HepG2 (cell line): ENCODE measurements around the gene EXOC6B. TPM values are rescaled to one million over a fixed set of nuclear protein-coding genes. Genes with fewer than 3 reads are reported as not detected.

Experiments used
- ATAC-seq: fragments of 200-7000 bp; cut with Tn5 transposase; 3 replicates; pipeline ENCODE4 v1.9.1; 2020; ENCODE audit warnings: mild to moderate bottlenecking, moderate library complexity
- BruUV-seq: library from RNA; stranded (reverse); fragments of 400-500 nt; replicated peaks from 2 replicates; lab custom pipeline; 2021; lab: Mats Ljungman, UMichigan
- CTCF ChIA-PET: fragments of 300-600 bp; formaldehyde crosslinking; extraction: SDS; loops from one replicate; lab custom pipeline; 2021; ENCODE audit warnings: low total read pairs, inconsistent platforms, low intra/inter-chr PET ratio; lab: Yijun Ruan, JAX
- POLR2A ChIA-PET: fragments of 350-600 bp; sonication (Branson Sonifier 250); formaldehyde crosslinking; loops from one replicate; lab custom pipeline; 2020; ENCODE audit warnings: antibody characterized with exemption, inconsistent platforms; lab: Yijun Ruan, JAX
- DNase-seq: peaks from one replicate; pipeline ENCODE4 v3.0.0-alpha.2; 2015; ENCODE audit warnings: low spot score
- FAIRE-seq: peaks from 3 replicates; lab custom pipeline; 2011; peaks lifted over from hg19 to GRCh38; lab: Jason Lieb, UNC
- H2AFZ ChIP-seq: one replicate; pipeline ENCODE4 v1.6.1; 2011; ENCODE audit warnings: low read length, inconsistent platforms
- H3K27ac ChIP-seq: fragments of 300-600 bp; 3 replicates; pipeline ENCODE4 v1.8.0; 2011; ENCODE audit warnings: mixed run types, mild to moderate bottlenecking, mixed read lengths, low read length, inconsistent platforms; ENCODE audit not compliant: insufficient read depth; ENCODE audit errors: extremely low read length
- H3K27me3 ChIP-seq, 2 experiments: fragments of 200-600 bp in 1 of 2; 2 replicates in 1 of 2; 3 replicates in 1 of 2; pipeline versions ENCODE4 v1.6.0 to v1.8.0; 2011; ENCODE audit warnings: low read length in 2 of 2, mild to moderate bottlenecking in 2 of 2, moderate library complexity in 2 of 2, inconsistent platforms in 1 of 2; ENCODE audit not compliant: insufficient read depth in 2 of 2, control insufficient read depth in 1 of 2
- H3K36me3 ChIP-seq, 2 experiments: fragments of 200-600 bp in 1 of 2; replicated peaks in 1 of 2; 2 replicates in 1 of 2; 3 replicates in 1 of 2; pipeline versions ENCODE4 v1.5.1 to v1.8.0; 2011; ENCODE audit warnings: low read length in 2 of 2, inconsistent platforms in 1 of 2; ENCODE audit not compliant: insufficient read depth in 2 of 2, control insufficient read depth in 1 of 2
- H3K4me1 ChIP-seq: 2 replicates; pipeline ENCODE4 v1.5.1; 2012; ENCODE audit warnings: low read length, inconsistent platforms; ENCODE audit not compliant: insufficient read depth
- H3K4me2 ChIP-seq: 2 replicates; pipeline ENCODE4 v1.6.0; 2011; ENCODE audit warnings: low read depth, low read length, inconsistent platforms
- H3K4me3 ChIP-seq, 3 experiments: fragments of 200-600 bp in 1 of 3; sonication (generic), shearing (Covaris generic) in 1 of 3; replicated peaks in 1 of 3; 2 replicates each; pipeline ENCODE4 v1.5.1; 2011 to 2016; ENCODE audit warnings: low read length in 3 of 3, inconsistent platforms in 2 of 3, low read depth in 2 of 3, mild to moderate bottlenecking in 2 of 3, control low read depth in 1 of 3, mixed read lengths in 1 of 3; ENCODE audit not compliant: insufficient read depth in 1 of 3
- H3K79me2 ChIP-seq: one replicate; pipeline ENCODE4 v1.6.1; 2011; ENCODE audit warnings: low read length, inconsistent platforms; ENCODE audit not compliant: insufficient read depth
- H3K9ac ChIP-seq: 2 replicates; pipeline ENCODE4 v1.6.0; 2011; ENCODE audit warnings: mild to moderate bottlenecking, low read depth, low read length, inconsistent platforms; ENCODE audit not compliant: insufficient read depth
- H3K9me3 ChIP-seq: 2 replicates; pipeline ENCODE4 v1.5.1; 2012; ENCODE audit warnings: mild to moderate bottlenecking, low read length
- H4K20me1 ChIP-seq: 2 replicates; pipeline ENCODE4 v1.6.0; 2011; ENCODE audit warnings: inconsistent platforms, mild to moderate bottlenecking, low read length, moderate library complexity; ENCODE audit not compliant: insufficient read depth
- AHR ChIP-seq: IDR thresholded peaks from 2 replicates; pipeline ENCODE4 v1.6.1; 2018; ENCODE audit warnings: missing genetic modification reagents, missing compliant biosample characterization
- HDAC6 ChIP-seq: fragments of 200-600 bp; sonication (generic); IDR thresholded peaks from 2 replicates; pipeline ENCODE4 v1.7.0; 2017; ENCODE audit warnings: mild to moderate bottlenecking, antibody characterized with exemption, low read length, low read depth
- HMGA1 ChIP-seq: sonication (generic); formaldehyde crosslinking; conservative IDR thresholded peaks from 2 replicates; pipeline ENCODE4 v1.4.0; 2020; ENCODE audit warnings: missing genetic modification reagents
- MAFF ChIP-seq: IDR thresholded peaks from 2 replicates; pipeline ENCODE4 v1.6.1; 2011; ENCODE audit warnings: low read depth, low read length, improper control_type of control experiment
- MAFK ChIP-seq, 2 experiments: IDR thresholded peaks in 1 of 2; conservative IDR thresholded peaks in 1 of 2; 2 replicates each; pipeline ENCODE4 v1.6.1; 2011; ENCODE audit warnings: improper control_type of control experiment in 2 of 2, low read length in 2 of 2
- MTF1 ChIP-seq: sonication (generic); formaldehyde crosslinking; IDR thresholded peaks from 2 replicates; pipeline ENCODE4 v1.5.0; 2020; ENCODE audit warnings: missing genetic modification reagents
- WGBS: methylation state at CpG from one replicate; pipeline ENCODE4 v1.1.6; 2017; ENCODE audit warnings: low lambda C conversion rate; 5-methylcytosine and 5-hydroxymethylcytosine counted together
- in situ Hi-C: cut with HindIII; loops from 2 replicates; pipeline ENCODE4 v1.10.0; 2017; ENCODE audit warnings: low pct_unique_long_range_greater_than_20kb; ENCODE audit not compliant: extremely low pct_ligation_motif_present
- intact Hi-C: fragments of 100-400 bp; cut with micrococcal nuclease; formaldehyde crosslinking; loops from one replicate; pipeline ENCODE4 v1.10.0; 2022; ENCODE audit not compliant: unreplicated experiment
- polyA plus RNA-seq, 8 experiments: library from polyadenylated mRNA; depleted of rRNA in 3 of 8; stranded (reverse) in 7 of 8; unstranded in 1 of 8; fragments of >200 nt; fragmentation: Illumina TruSeq in 4 of 8; extraction: Trizol in 4 of 8; gene quantifications; 2 replicates each; pipeline versions ENCODE4 v1.2.1 to v1.2.3, GENCODE V29; 2011 to 2016; ENCODE audit warnings: low read depth in 4 of 8, missing spikeins in 1 of 8, mixed read lengths in 1 of 8; ENCODE audit not compliant: insufficient read depth in 1 of 8
- total RNA-seq, 5 experiments: library from RNA; depleted of rRNA; stranded (reverse); fragments of >200 nt; fragmentation: Illumina TruSeq; extraction: Trizol; gene quantifications; 2 replicates each; pipeline ENCODE4 v1.2.3, GENCODE V29; 2016; ENCODE audit warnings: low read depth in 1 of 5
- TF ChIP-seq, protein P1 (sequence below): sonication (generic); formaldehyde crosslinking; IDR thresholded peaks from 2 replicates; pipeline ENCODE4 v1.5.1; 2020; ENCODE audit warnings: missing genetic modification reagents, mild to moderate bottlenecking, borderline replicate concordance
- TF ChIP-seq, protein P2 (sequence below): sonication (generic); formaldehyde crosslinking; IDR thresholded peaks from 2 replicates; pipeline ENCODE4 v1.5.0; 2020; ENCODE audit warnings: mild to moderate bottlenecking, missing genetic modification reagents, borderline replicate concordance
- TF ChIP-seq, protein P3 (sequence below): sonication (generic); formaldehyde crosslinking; IDR thresholded peaks from 2 replicates; pipeline ENCODE4 v1.5.0; 2020; ENCODE audit warnings: mild to moderate bottlenecking, missing genetic modification reagents

The EXOC6B gene
- total and polyA plus RNA-seq, 2 of the 13 experiments (the other 11 are each of a cell fraction or from before 2014, with no cell fraction given), result 9.1 to 15.9 TPM

DNA sequence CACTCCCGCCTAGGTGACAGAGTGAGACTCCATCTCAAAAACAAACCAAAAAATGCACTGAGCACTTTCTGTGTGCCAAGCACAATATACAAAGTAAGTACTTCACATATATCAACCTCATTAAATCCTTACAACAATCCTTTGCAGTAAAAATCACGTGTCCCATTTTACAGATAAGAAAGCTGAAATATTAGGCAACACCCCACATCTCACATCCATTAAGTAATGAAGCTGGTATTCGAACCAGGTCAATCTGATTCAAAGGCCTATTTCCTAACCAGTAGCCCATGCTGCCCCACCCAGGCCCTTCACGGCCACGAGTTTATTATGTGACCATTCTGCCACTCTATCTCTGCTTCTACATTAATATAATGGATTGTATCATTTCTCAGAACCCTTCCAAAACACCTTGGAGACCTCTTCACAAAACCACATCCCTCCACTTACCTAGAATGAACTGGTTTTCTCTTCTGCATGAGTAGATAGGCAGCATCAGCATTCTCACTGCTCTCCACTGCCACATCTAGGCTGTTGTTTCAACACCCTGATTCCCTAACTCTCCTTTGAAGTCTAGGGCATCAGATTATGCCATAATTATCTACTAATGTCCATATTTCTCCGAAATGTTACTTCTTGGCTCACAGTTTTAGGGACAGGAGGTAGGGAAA is 3.1 kb upstream of the EXOC6B start (continued):
- TF ChIP-seq, protein P1, sequence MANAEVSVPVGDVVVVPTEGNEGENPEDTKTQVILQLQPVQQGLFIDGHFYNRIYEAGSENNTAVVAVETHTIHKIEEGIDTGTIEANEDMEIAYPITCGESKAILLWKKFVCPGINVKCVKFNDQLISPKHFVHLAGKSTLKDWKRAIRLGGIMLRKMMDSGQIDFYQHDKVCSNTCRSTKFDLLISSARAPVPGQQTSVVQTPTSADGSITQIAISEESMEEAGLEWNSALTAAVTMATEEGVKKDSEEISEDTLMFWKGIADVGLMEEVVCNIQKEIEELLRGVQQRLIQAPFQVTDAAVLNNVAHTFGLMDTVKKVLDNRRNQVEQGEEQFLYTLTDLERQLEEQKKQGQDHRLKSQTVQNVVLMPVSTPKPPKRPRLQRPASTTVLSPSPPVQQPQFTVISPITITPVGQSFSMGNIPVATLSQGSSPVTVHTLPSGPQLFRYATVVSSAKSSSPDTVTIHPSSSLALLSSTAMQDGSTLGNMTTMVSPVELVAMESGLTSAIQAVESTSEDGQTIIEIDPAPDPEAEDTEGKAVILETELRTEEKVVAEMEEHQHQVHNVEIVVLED, result no peak
- TF ChIP-seq, protein P2, sequence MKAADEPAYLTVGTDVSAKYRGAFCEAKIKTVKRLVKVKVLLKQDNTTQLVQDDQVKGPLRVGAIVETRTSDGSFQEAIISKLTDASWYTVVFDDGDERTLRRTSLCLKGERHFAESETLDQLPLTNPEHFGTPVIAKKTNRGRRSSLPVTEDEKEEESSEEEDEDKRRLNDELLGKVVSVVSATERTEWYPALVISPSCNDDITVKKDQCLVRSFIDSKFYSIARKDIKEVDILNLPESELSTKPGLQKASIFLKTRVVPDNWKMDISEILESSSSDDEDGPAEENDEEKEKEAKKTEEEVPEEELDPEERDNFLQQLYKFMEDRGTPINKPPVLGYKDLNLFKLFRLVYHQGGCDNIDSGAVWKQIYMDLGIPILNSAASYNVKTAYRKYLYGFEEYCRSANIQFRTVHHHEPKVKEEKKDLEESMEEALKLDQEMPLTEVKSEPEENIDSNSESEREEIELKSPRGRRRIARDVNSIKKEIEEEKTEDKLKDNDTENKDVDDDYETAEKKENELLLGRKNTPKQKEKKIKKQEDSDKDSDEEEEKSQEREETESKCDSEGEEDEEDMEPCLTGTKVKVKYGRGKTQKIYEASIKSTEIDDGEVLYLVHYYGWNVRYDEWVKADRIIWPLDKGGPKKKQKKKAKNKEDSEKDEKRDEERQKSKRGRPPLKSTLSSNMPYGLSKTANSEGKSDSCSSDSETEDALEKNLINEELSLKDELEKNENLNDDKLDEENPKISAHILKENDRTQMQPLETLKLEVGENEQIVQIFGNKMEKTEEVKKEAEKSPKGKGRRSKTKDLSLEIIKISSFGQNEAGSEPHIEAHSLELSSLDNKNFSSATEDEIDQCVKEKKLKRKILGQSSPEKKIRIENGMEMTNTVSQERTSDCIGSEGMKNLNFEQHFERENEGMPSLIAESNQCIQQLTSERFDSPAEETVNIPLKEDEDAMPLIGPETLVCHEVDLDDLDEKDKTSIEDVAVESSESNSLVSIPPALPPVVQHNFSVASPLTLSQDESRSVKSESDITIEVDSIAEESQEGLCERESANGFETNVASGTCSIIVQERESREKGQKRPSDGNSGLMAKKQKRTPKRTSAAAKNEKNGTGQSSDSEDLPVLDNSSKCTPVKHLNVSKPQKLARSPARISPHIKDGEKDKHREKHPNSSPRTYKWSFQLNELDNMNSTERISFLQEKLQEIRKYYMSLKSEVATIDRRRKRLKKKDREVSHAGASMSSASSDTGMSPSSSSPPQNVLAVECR (CRISPR knock-in tag), result no peak
- no peak for TF ChIP-seq AHR (CRISPR knock-in tag)
- no peak for TF ChIP-seq HDAC6

DNA sequence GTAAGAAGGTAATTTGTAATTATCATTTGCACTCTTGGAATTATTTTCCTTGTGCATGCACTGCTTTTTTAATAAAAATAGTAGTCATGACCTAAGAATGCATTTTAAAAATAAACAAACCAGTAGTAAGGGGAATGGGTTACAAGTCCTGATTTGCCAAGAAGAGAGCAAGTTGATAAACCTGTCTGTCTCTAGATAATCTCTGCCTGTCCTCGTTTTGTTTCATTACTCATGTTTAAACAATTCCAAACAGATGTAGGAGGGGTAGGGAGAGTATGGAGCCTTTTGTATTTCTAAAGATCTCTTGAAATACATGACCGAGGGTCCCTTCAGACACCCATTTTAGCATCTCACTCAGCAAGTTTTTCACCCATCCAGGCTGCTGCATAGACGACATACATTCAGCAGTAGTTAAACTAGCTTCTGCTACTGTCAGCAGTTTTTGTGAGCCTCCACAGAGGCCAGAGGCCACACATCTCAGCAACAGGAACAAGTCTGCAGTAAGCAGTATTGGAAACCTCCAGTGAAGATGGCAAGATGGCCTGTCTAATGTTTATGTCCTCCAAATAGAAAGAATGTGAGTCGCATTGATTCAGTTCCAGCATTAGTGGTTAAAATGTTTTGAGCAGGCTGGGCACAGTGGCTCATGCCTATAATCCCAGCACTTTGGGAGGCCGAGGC is 2.3 kb upstream of the EXOC6B start:
- ChIA-PET CTCF (no interaction called here), POLR2A (no interaction called here)
- Histone ChIP-seq H3K4me1 (peaks cover 32% of the 10 kb centered on the region), H3K79me2 (peaks cover 13% of the 10 kb centered on the region), H4K20me1 (no peaks in the 10 kb centered on the region), H3K27me3 (peaks cover 0 to 6% of the 10 kb centered on the region in 2 experiments; a peak in 1 of 5 replicates), H3K27ac (no peak overlapping the region)
- in situ Hi-C loops, result no loop called here
- WGBS, result 22% methylated on average over 5 of the region's 5 CpGs
- ATAC-seq, result no peak
- intact Hi-C loops, result no loop called here
- TF ChIP-seq MTF1 (CRISPR knock-in tag) (no peak), MAFF (peak; percentile 89), MAFK (conservative IDR thresholded peaks at IDR 0.05 in 1 of 2, IDR thresholded peaks at IDR 0.05 in 1 of 2; ENCODE audit: low read length in 2 of 2) (peak; percentile 91 to 95), HMGA1 (CRISPR knock-in tag) (no peak)
- TF ChIP-seq, protein P3, sequence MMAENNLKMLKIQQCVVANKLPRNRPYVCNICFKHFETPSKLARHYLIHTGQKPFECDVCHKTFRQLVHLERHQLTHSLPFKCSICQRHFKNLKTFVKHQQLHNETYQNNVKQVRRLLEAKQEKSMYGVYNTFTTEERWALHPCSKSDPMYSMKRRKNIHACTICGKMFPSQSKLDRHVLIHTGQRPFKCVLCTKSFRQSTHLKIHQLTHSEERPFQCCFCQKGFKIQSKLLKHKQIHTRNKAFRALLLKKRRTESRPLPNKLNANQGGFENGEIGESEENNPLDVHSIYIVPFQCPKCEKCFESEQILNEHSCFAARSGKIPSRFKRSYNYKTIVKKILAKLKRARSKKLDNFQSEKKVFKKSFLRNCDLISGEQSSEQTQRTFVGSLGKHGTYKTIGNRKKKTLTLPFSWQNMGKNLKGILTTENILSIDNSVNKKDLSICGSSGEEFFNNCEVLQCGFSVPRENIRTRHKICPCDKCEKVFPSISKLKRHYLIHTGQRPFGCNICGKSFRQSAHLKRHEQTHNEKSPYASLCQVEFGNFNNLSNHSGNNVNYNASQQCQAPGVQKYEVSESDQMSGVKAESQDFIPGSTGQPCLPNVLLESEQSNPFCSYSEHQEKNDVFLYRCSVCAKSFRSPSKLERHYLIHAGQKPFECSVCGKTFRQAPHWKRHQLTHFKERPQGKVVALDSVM, result peak; percentile 72
- TF ChIP-seq, all 625 proteins: peak for 3
- no peak overlapping the region for H3K4me3 ChIP-seq
- no peak overlapping the region for H2AFZ ChIP-seq
- H3K4me2 ChIP-seq, result no peak overlapping the region
- H3K9ac ChIP-seq, result no peak overlapping the region
- no peak for FAIRE-seq
- no peaks in the 10 kb centered on the region for H3K9me3 ChIP-seq
- DNase-seq, result peak; percentile 22
- BruUV-seq, result no TSS peak
- H3K36me3 ChIP-seq, result no peaks in the 10 kb centered on the region
